ENCODE data around the gene FYB1.

GRCh38 chr5:39178171-39178570, 41.2 kb downstream of the FYB1 start:
- no peak for TF ChIP-seq EZH2 (IDR thresholded peaks at IDR 0.05)
- no peak for TF ChIP-seq POLR2AphosphoS5 (IDR thresholded peaks at IDR 0.05; ENCODE audit: borderline replicate concordance, low read depth, low read length)
- no peak for TF ChIP-seq FOXP2 (optimal IDR thresholded peaks at IDR 0.05; ENCODE audit: control extremely low read depth, extremely low read length, insufficient read depth)
